Nephron progenitor cell (in vitro differentiated cells): ENCODE results near the gene ARID5B.

ENCODE experiments used
- DNase-seq: peaks from one replicate; pipeline ENCODE4 v3.0.0; 2021
- H3K27ac Mint-ChIP-seq: 2 replicates; pipeline ENCODE4 v1.8.0; 2021; ENCODE audit warnings: mild to moderate bottlenecking, moderate library complexity, mixed read lengths
- H3K27me3 Mint-ChIP-seq: 2 replicates; pipeline ENCODE4 v1.8.0; 2021; ENCODE audit warnings: mild to moderate bottlenecking, low read depth, mixed read lengths; ENCODE audit not compliant: poor library complexity
- H3K36me3 Mint-ChIP-seq: 2 replicates; pipeline ENCODE4 v1.8.0; 2021; ENCODE audit warnings: low read depth, mixed read lengths
- H3K4me1 Mint-ChIP-seq: 2 replicates; pipeline ENCODE4 v1.8.0; 2021; ENCODE audit warnings: mixed read lengths
- H3K4me3 Mint-ChIP-seq: 2 replicates; pipeline ENCODE4 v1.8.0; 2021; ENCODE audit warnings: mild to moderate bottlenecking, moderate library complexity, mixed read lengths
- H3K9me3 Mint-ChIP-seq: 2 replicates; pipeline ENCODE4 v1.8.0; 2021; ENCODE audit warnings: mild to moderate bottlenecking, moderate library complexity, mixed read lengths
- TF ChIP-seq, protein P1 (sequence below): fragments of 200-600 bp; sonication (generic); IDR thresholded peaks from 2 replicates; pipeline ENCODE4 v1.5.0; 2021; ENCODE audit warnings: antibody characterized with exemption

ARID5B gene

DNA sequence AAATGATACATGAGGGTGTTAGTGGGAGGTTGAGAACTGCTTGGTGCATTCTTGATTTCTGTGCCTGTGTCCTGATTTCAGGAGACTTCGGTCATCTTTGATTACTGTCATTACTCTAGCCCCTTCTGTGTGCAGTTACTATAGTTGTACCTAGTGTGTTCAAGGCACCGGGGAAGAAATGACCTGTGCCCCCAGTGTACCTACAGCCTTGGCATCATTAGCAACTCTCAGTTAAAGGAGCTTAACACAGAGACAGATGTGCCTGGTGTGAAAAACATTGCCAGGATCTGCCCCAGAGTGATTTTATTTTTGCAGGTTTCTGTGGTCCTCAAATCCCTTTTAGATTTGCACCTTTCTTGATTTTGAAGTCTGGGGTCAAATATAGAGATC, 62.2 kb downstream of the ARID5B start:
- TF ChIP-seq, protein P1, sequence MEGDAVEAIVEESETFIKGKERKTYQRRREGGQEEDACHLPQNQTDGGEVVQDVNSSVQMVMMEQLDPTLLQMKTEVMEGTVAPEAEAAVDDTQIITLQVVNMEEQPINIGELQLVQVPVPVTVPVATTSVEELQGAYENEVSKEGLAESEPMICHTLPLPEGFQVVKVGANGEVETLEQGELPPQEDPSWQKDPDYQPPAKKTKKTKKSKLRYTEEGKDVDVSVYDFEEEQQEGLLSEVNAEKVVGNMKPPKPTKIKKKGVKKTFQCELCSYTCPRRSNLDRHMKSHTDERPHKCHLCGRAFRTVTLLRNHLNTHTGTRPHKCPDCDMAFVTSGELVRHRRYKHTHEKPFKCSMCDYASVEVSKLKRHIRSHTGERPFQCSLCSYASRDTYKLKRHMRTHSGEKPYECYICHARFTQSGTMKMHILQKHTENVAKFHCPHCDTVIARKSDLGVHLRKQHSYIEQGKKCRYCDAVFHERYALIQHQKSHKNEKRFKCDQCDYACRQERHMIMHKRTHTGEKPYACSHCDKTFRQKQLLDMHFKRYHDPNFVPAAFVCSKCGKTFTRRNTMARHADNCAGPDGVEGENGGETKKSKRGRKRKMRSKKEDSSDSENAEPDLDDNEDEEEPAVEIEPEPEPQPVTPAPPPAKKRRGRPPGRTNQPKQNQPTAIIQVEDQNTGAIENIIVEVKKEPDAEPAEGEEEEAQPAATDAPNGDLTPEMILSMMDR: no peak
- peaks cover 31% of the 10 kb centered on the region for H3K36me3 Mint-ChIP-seq
- H3K27ac Mint-ChIP-seq: peak overlapping the region; percentile 94
- H3K27me3 Mint-ChIP-seq: no peaks in the 10 kb centered on the region
- no peak overlapping the region for H3K4me3 Mint-ChIP-seq
- peaks cover 10% of the 10 kb centered on the region for H3K4me1 Mint-ChIP-seq
- DNase-seq: no peak
- no peaks in the 10 kb centered on the region for H3K9me3 Mint-ChIP-seq

DNA sequence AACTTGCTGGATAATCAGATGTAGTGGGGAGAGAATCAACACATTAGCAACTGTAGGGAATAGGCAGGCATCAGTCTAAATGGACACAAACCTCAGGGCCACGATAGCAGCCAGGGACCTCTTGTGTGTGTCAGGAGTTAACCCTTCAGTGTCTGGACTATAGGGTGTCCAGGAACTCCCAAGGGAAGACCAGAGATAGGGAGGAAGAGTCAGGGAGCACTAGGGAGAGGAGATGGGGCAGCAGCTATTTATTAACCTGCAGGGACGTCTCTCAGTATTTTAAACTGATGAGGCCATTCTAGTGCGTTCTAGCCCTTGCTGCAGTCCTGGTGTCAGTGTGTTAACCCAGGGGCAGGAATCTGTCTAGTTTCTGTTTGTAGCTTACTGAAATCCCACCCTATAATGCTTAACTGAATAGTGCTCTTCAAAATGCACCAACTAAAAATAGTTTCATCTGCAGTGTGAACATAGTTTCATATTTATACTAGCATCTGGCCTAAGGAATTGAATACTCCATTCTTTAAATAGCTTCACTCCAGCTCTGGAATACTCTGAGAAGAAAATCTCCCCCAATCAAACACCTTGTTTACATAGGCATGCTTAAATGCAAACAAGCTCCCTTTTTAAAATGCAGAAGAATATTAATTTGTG, 62.7 kb downstream of the ARID5B start:
- Mint-ChIP-seq H3K36me3 (peaks cover 26% of the 10 kb centered on the region), H3K4me1 (peaks cover 10% of the 10 kb centered on the region), H3K27me3 (no peaks in the 10 kb centered on the region), H3K27ac (peak overlapping the region; percentile 94), H3K9me3 (no peaks in the 10 kb centered on the region), H3K4me3 (no peak overlapping the region)
- DNase-seq: no peak
- TF ChIP-seq, protein P1: no peak

DNA sequence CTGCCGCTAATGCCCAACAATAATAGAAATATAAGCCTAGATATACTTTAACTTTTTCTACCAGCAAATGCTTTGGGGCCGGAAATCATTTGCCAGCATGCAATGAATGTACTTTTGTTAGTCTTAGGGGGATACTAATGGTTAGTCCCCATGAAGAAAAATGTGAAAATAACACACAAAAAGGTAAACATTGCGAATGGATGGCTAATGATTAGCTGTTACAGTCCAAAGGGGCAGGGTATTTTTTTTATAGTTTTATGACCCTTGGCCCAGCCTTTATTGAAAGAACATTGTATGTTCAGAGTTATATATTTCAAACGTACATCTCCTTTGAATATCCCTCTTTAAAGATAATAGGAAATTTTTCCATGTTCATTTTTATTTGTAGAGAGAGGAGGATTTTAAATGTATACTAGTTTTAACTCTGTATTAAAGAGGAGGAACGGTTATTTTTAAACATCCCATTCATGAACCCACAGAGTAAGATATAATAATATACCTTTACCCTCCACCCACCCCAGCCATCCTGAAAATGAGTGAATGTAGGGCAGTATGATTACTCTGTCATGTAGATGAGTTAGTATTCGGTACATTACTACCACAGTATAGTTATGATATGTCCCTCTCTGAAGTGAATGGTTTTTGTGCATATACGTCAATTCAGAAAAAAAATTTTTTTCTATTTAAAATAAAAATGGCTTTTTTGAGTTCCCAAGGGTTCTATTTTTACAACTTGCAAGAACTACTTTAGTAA, 63.6 kb downstream of the ARID5B start:
- Mint-ChIP-seq H3K4me1 (peaks cover 10% of the 10 kb centered on the region), H3K27me3 (no peaks in the 10 kb centered on the region), H3K36me3 (peaks cover 26% of the 10 kb centered on the region), H3K27ac (no peak overlapping the region), H3K9me3 (no peaks in the 10 kb centered on the region), H3K4me3 (no peak overlapping the region)
- TF ChIP-seq, protein P1: no peak
- DNase-seq: no peak

DNA sequence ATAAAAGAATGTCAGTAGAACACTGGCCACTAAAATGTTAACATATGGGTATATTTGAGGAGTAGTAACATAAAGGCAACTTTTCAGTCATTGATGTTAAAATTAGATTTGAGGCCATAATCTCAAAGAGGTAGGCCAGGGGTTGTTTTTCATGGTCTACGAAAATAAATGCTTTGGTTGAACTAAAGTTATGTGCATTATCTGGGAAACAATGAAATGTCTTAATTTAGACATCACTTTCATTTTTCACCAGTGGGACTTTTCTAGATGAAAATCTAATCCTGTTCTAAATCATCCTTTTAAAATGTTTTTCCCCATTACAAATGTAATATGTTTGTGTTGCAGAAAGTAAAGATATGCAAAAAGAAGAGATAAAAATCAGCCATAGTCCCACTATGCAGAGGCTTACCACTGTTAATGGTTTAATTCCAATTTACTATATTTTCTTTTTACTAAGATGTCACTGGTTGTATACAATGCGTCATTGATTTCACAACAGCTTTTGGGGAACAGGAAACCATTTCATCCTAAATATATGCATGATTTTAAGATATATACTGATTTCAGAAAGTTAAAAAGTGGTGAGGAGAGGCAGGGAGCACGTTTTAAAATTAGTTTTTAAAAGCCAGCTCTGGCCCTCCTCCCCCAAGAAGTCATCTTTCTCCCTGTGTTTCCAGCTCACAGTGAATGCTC, 64.3 kb downstream of the ARID5B start:
- TF ChIP-seq, protein P1: no peak
- DNase-seq: no peak
- no peak overlapping the region for H3K27ac Mint-ChIP-seq
- H3K27me3 Mint-ChIP-seq: no peaks in the 10 kb centered on the region
- H3K4me1 Mint-ChIP-seq: peaks cover 10% of the 10 kb centered on the region
- peaks cover 26% of the 10 kb centered on the region for H3K36me3 Mint-ChIP-seq
- H3K9me3 Mint-ChIP-seq: no peaks in the 10 kb centered on the region
- H3K4me3 Mint-ChIP-seq: no peak overlapping the region

DNA sequence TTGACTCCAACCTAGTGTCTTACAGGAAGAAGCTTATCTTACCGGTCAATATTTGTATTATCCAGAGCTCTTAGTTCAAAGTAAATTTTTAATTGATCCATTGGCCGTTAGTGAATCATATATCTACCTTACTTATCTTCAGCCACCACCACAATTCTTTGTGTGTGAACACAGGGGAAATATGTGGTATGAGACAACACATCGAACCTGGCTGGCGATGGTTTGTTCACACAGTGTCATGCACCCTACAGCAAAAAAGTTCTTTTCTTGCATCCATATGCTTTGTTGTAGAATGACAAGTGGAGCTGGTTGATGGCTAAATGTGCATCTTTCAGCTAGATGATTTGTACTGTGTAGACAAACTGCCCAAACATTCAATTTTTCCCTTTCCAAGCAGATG, 65.8 kb downstream of the ARID5B start:
- TF ChIP-seq, protein P1: no peak
- H3K4me1 Mint-ChIP-seq: peaks cover 10% of the 10 kb centered on the region
- no peaks in the 10 kb centered on the region for H3K27me3 Mint-ChIP-seq
- no peak overlapping the region for H3K4me3 Mint-ChIP-seq
- H3K9me3 Mint-ChIP-seq: no peaks in the 10 kb centered on the region
- no peak overlapping the region for H3K27ac Mint-ChIP-seq
- no peak for DNase-seq
- peaks cover 25% of the 10 kb centered on the region for H3K36me3 Mint-ChIP-seq
